ENCODE results near the gene MBD2.

DNA sequence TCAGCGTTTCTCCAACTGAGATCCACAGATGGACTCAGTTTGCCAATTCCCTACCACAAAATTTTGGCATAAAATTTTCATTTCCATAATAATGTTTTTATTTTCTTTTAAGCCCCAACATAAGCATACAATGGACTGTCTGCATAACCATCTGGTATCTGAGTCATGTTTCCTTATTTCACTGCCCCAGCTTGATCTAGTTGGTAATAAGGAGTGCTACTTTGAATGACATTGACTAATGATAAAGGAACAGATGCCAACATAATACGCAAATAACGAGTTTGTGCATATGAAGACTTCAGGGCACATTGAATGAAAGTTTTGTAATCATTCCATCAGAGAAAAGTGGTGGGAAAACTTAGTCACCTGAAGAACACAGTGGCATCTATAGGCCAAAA is 8.8 kb upstream of the MBD2 start:
- TF ChIP-seq, protein P1, sequence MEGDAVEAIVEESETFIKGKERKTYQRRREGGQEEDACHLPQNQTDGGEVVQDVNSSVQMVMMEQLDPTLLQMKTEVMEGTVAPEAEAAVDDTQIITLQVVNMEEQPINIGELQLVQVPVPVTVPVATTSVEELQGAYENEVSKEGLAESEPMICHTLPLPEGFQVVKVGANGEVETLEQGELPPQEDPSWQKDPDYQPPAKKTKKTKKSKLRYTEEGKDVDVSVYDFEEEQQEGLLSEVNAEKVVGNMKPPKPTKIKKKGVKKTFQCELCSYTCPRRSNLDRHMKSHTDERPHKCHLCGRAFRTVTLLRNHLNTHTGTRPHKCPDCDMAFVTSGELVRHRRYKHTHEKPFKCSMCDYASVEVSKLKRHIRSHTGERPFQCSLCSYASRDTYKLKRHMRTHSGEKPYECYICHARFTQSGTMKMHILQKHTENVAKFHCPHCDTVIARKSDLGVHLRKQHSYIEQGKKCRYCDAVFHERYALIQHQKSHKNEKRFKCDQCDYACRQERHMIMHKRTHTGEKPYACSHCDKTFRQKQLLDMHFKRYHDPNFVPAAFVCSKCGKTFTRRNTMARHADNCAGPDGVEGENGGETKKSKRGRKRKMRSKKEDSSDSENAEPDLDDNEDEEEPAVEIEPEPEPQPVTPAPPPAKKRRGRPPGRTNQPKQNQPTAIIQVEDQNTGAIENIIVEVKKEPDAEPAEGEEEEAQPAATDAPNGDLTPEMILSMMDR (IDR thresholded peaks at IDR 0.05) = no peak
- TF ChIP-seq POLR2A (IDR thresholded peaks at IDR 0.05) = no peak
